Amniotic epithelial cell (primary cell): ENCODE data around the gene TMEM144.
A peak's percentile ranks its signal among the peaks of the same experiment; 100 is the strongest.
"Not testable (repeated sequence)": the region's sequence is repeated elsewhere in the genome, so short reads cannot be mapped to it uniquely, and the experiment has no call there.

Experiments
- DNase-seq: peaks from one replicate; pipeline ENCODE4 v3.0.0-alpha.2; 2010; ENCODE audit warnings: low read depth

TMEM144 gene

GRCh38 chr4:158236304-158237030 lies 26.2 kb downstream of the TMEM144 start:
- no peak for DNase-seq

- no peak for DNase-seq
Measured at GRCh38 chr4:158238575-158238974, 28.3 kb downstream of the TMEM144 start.

- DNase-seq = no peak
Measured at GRCh38 chr4:158239196-158239595, 28.9 kb downstream of the TMEM144 start.

GRCh38 chr4:158243071-158243470 lies 32.8 kb downstream of the TMEM144 start:
- no peak for DNase-seq

- no peak for DNase-seq
Measured at GRCh38 chr4:158250321-158250720, 40.0 kb downstream of the TMEM144 start.

DNA sequence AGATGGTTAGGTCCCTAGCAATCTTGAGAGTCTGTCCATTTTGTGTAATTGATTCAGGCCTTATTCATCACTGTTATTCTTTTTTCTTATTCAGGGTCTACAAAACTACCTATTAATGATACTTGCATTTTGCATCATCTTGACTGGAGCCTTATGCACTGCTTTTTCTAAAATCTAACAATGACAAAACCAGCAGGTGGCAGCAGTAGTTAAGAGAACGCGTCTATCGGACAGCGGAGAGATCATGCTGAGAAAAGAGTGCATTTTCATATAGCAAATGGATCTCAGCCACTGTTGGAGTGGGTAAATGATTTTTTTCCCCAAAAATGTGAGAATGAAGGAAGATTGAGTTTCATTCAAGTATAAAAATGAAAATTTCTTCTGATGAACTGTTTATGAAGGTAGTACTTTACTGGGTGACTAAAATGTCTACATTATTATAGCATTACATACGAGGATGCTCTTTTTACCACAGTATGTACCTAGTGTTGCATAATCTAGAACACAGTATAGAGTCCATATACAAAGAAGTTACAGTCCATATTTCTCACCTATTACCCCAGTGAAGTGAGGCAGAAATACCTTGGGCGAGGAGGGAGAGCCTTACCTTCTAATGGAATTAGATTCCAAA lies 43.2 kb downstream of the TMEM144 start:
- DNase-seq = peak; percentile 56

DNA sequence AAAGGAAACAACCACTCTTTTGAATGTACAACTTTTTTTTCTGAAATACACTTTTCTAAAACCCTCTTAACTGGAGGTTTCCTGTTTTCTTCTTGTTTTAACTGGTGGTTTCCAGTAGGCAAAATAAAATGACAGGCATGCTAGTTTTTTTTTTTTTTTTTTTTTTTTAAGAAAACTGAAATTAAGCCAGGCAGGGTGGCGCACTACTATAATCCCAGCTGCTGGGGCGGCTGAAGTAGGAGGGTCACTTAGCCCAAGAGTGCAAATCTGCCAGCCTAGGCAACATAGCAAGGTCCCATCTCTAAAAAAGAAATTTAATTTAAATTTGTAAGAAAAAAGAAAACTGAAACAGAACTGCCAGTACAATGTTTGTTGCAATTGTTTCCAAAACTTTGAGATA lies 44.0 kb downstream of the TMEM144 start:
- no peak for DNase-seq

GRCh38 chr4:158255727-158256324 lies 45.5 kb downstream of the TMEM144 start:
- DNase-seq = peak; percentile 53

DNA sequence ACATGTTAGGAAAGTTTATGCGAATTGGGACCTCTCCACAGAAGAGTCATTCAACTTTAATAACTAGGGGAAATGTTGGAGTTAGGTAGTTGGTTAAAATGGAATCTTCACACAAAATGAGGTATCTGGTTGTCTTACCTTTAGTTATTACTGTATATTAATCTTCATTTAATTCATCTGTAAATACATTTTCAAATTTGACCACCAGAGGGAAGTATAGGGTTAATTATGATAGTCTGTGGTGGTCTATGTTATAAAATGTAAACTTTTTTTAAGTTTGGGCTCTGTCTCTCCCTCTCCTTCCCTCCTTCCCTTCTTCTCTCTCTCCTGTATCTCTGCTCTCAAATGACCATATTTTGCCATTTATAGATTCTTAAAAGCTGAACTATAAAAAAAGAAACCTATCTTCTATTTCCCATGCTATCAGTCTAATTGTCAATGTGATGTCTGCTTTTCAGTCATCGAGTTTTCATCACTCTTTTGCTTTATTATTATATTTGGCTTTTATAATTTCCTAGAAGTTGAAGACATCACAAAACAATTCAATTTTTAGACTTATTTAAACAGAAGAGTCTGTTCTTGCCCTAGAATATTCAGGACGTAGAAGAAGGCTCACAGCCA lies 49.8 kb downstream of the TMEM144 start:
- DNase-seq = peak; percentile 11

GRCh38 chr4:158261480-158261879 lies 51.2 kb downstream of the TMEM144 start:
- DNase-seq = no peak

- no peak for DNase-seq
Measured at GRCh38 chr4:158268553-158268952, 58.3 kb downstream of the TMEM144 start.

- no peak for DNase-seq
Measured at GRCh38 chr4:158274636-158275035, 64.3 kb downstream of the TMEM144 start.

- DNase-seq = no peak
Measured at GRCh38 chr4:158277558-158277957, 67.3 kb downstream of the TMEM144 start.

DNA sequence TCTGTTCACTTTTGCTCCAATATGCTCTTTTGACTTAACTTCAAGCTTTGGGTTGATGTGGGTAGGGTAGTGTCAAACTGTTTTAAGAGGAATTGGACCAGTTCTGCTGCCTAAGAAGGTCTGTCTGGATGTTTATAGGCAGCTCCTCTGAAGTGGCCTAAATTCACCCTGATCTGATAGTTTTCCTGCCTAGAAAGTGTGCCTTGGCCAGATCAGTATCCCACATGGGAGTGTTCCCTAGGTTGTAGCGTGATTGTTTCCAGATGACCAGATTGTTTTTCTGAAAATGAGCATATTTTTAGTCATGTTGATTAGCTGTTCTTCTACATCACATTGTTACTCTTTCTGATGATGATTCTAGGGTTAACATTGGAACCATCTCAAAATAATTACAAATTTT lies 68.8 kb downstream of the TMEM144 start:
- not testable (repeated sequence) for DNase-seq

- no peak for DNase-seq
Measured at GRCh38 chr4:158280856-158281255, 70.6 kb downstream of the TMEM144 start.

DNA sequence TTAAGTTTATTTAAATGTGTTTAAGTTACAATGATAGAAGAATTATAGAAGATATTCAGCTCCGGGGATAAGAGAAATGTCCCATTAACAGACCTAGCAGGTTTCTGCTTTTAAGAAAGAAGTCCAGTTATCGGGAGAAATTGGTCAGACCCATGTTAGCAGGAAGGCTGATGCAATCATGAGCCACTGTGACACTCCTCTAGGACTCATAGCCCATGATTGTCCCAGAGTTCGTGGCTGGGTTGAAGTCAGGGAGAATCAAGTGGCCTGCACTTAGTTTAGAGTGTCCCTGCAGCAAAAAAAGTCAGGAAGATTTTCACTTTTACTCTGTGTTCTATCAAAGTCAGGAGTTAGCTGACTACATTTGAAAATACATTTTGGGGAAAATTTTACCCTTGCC lies 72.0 kb downstream of the TMEM144 start:
- DNase-seq = no peak

DNA sequence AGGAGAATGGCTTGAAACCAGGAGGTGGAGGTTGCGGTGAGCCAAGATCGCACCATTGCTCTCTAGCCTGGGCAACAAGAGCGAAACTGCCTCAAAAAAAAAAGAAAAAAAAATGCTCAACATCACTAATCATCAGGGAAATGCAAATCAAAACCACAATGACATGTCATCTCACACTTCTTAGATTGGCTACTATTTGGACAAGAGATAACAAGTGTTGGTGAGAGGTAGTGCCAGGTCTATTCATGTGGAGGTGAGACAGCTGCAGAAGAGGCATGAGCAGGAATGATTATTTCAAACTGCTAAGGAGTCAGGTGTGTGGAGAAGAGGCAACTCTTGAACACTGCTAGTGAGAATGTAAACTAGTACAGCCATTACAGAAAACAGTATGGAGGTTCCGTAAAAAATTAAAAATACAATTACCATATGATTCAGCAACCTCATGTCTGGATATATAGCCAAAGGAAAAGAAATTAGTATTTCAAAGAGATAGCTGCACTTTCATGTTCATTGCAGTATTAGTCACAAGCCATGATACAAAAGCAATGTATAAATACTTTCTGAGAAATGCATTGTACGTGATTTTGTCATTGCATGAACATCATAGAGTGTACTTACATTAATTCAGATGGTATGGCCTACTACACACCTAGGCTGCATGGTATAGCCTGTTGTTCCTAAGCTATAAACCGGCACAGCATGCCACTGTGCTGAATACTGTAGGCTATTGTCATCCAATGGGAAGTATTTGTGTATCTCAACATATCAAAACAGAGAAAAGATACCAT lies 75.3 kb downstream of the TMEM144 start:
- no peak for DNase-seq

DNA sequence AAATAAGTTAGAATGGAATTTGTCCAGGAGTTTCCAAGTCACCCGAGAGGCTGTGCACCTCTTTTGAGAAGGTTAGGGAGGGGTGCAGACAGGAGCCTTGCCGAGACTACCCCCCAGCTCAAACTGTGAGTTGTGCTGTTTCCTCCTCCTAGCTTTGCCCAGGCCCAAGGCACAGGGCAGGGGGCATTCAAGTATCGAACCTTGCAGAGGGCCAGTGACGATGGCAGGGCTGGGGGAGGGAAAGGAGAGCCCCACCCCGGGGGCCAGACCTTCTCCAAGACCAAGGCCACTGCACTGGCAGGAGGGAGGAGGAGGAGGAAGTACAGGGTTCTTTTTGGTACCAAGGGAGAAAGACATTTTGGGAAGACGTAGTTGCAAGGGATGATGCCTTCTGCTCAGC lies 80.6 kb downstream of the TMEM144 start:
- DNase-seq = no peak

DNA sequence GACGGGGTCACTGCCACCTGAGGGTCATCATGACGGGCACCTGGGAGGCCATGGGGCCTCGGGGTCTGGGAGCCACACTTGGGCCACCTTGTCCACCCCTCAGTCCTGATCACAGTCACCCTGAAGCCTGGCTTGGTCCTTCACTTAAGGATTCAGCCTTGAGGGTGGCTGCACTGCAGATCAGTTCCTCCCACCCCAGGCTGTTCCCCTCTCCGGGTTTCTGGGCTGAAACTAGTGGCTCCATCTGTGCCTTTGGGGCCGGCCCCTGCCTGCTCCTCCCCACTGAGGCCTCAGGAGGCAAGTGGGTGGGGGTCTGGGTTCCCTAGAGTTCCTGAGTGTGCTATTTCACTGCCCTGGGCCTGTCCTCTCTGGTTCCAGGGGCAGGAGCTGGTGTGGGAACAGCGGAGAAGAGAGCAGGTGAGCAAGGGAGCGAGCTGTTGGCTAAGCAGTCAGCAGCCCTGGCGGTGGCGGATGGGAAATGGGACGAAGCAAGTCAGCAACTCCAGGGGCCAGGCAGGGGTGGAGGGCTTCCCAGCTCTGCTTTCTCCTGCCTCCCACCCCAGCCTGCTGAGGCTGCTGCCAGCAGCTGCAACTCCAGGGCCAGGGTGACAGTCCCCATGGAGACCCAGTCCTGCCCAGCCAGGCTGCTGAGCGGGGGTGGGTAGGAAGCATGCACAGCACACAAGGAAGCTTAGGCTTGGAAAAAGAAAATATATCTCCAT lies 81.2 kb downstream of the TMEM144 start:
- DNase-seq = no peak

DNA sequence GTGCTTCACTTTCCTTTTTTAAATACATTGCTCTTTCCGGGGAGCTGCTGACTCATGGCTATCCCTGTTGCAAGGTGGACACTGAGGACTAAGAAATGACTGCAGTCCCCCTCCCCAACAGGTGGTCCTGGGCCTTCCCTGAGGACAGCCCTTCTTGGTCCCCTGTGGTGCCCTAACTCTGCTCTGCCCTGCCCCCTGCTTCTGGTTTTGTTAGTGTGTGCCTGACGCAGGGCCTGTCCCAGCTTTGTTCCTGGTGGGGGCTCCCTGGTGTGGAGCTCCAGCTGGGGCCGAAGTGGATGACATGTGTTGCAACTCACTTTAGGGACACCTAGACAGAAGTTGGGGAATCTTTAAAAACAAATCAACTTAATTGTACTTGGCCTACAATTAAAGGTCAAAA lies 81.9 kb downstream of the TMEM144 start:
- no peak for DNase-seq

GRCh38 chr4:158295053-158295452 lies 84.8 kb downstream of the TMEM144 start:
- peak; percentile 64 for DNase-seq

DNA sequence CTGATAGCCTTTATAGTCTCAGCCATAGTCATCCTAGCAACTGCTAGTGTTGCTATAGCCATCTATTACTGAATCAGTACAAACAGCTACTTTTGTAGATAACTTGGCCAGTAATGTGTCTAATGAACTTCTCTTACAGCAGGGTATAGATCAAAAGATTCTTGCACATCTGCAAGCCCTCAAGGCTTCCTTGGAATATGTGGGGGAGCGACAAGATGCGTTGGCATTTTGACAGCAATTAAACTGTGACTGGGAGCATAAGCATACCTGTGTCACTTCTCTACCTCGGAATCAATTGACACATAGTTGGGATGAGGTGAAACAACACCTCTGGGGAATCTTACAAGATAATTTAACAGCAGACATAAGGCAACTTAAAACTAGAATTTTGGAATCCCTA lies 87.6 kb downstream of the TMEM144 start:
- no peak for DNase-seq
